Spleen (tissue), 11 donors: ENCODE results near the gene SORL1. TPM values are rescaled to one million over a fixed set of nuclear protein-coding genes. Genes with fewer than 3 reads are reported as not detected.

Experiments used
- DNase-seq: peaks from one replicate; pipeline ENCODE4 v3.0.0-alpha.2; 2020
- H3K27ac ChIP-seq, 8 donors: fragments of 200-600 bp; sonication (generic) in 7 of 8; 1 replicate in 4 of 8; 2 replicates in 4 of 8; pipeline versions ENCODE4 v1.5.0 to v1.8.0; 2016 to 2021; ENCODE audit warnings: inconsistent platforms in 4 of 8, mild to moderate bottlenecking in 4 of 8, moderate library complexity in 1 of 8
- H3K27me3 ChIP-seq, 7 donors: fragments of 200-600 bp; sonication (generic) in 6 of 7; replicated peaks in 1 of 7; 1 replicate in 4 of 7; 2 replicates in 3 of 7; pipeline versions ENCODE4 v1.5.0 to v1.8.0; 2016 to 2021; ENCODE audit warnings: inconsistent platforms in 3 of 7, mild to moderate bottlenecking in 1 of 7
- H3K36me3 ChIP-seq, 6 donors: fragments of 200-600 bp; sonication (generic) in 5 of 6; 1 replicate in 4 of 6; 2 replicates in 2 of 6; pipeline versions ENCODE4 v1.5.0 to v1.8.0; 2016 to 2021; ENCODE audit warnings: inconsistent platforms in 2 of 6
- H3K4me1 ChIP-seq, 6 donors: fragments of 200-600 bp; sonication (generic) in 5 of 6; 1 replicate in 3 of 6; 2 replicates in 3 of 6; pipeline versions ENCODE4 v1.5.0 to v1.8.0; 2016 to 2021; ENCODE audit warnings: inconsistent platforms in 3 of 6
- H3K4me3 ChIP-seq, 8 donors: fragments of 200-600 bp; sonication (generic) in 7 of 8; 1 replicate in 4 of 8; 2 replicates in 4 of 8; pipeline versions ENCODE4 v1.5.0 to v1.8.0; 2016 to 2021; ENCODE audit warnings: inconsistent platforms in 4 of 8, mild to moderate bottlenecking in 4 of 8, moderate library complexity in 2 of 8
- H3K9me3 ChIP-seq, 8 donors: fragments of 200-600 bp; sonication (generic) in 7 of 8; 1 replicate in 4 of 8; 2 replicates in 4 of 8; pipeline versions ENCODE4 v1.5.0 to v1.8.0; 2016 to 2021; ENCODE audit warnings: inconsistent platforms in 4 of 8
- CTCF ChIP-seq, 11 experiments: fragments of 200-600 bp in 7 of 11; fragments of 450-650 bp in 4 of 11; sonication (generic) in 4 of 11; IDR thresholded peaks in 8 of 11; conservative IDR thresholded peaks in 3 of 11; 1 replicate in 7 of 11; 2 replicates in 4 of 11; pipeline versions ENCODE4 v1.4.0 to v1.8.0; 2016 to 2021; ENCODE audit warnings: antibody characterized with exemption in 11 of 11, inconsistent platforms in 4 of 11, mild to moderate bottlenecking in 1 of 11
- POLR2A ChIP-seq, 3 donors: fragments of 450-650 bp; IDR thresholded peaks; one replicate each; pipeline ENCODE4 v1.5.1; 2017; ENCODE audit warnings: antibody characterized with exemption in 3 of 3, mild to moderate bottlenecking in 1 of 3
- POLR2AphosphoS5 ChIP-seq, 3 donors: sonication (generic); formaldehyde crosslinking; IDR thresholded peaks; one replicate each; pipeline ENCODE4 v1.5.1; 2017; ENCODE audit warnings: antibody characterized with exemption in 3 of 3
- WGBS, 5 donors: extraction: QIAGEN DNeasy Blood & Tissue Kit in 3 of 5; methylation state at CpG; one replicate each; pipeline versions ENCODE4 v1.1.5 to v1.1.7; 2013 to 2018; 5-methylcytosine and 5-hydroxymethylcytosine counted together
- intact Hi-C: fragments of 100-400 bp; cut with DNase I; formaldehyde crosslinking; loops from one replicate; pipeline ENCODE4 v1.15.0; 2023; ENCODE audit warnings: low total_unique reads
- polyA plus RNA-seq, 3 donors: library from polyadenylated mRNA; stranded (reverse); fragments of 200-250 nt; gene quantifications; one replicate each; pipeline ENCODE4 v1.2.1, GENCODE V29; 2013
- total RNA-seq, 7 donors: library from RNA; depleted of rRNA in 3 of 7; stranded (reverse); fragments of >200 nt in 3 of 7; fragmentation: NEBNext Ultra II Directional in 4 of 7; extraction: Animal tissue kit (Norgen Biotek cat#: 25700) in 4 of 7; gene quantifications; one replicate each; pipeline versions ENCODE4 v1.1.0 to v1.2.1, GENCODE V29; 2016 to 2021
- donor health status: healthy with polysubstance abuse.
- donor health status: DM: no; HTN: no; CAD: no; lungs with moderate emphysema.
- donor health status: DM: no; HTN: no; CAD: no.
- donor health status: Bipolar disorder and iron deficiency.
- donor health status: healthy.
- donor health status: DM: no; HTN: no; CAD: no.
- donor health status: DM: yes; HTN: yes; CAD: no.

Gene SORL1
- total and polyA plus RNA-seq, 10 donors, result 3.8 to 328 (median 148) TPM

DNA sequence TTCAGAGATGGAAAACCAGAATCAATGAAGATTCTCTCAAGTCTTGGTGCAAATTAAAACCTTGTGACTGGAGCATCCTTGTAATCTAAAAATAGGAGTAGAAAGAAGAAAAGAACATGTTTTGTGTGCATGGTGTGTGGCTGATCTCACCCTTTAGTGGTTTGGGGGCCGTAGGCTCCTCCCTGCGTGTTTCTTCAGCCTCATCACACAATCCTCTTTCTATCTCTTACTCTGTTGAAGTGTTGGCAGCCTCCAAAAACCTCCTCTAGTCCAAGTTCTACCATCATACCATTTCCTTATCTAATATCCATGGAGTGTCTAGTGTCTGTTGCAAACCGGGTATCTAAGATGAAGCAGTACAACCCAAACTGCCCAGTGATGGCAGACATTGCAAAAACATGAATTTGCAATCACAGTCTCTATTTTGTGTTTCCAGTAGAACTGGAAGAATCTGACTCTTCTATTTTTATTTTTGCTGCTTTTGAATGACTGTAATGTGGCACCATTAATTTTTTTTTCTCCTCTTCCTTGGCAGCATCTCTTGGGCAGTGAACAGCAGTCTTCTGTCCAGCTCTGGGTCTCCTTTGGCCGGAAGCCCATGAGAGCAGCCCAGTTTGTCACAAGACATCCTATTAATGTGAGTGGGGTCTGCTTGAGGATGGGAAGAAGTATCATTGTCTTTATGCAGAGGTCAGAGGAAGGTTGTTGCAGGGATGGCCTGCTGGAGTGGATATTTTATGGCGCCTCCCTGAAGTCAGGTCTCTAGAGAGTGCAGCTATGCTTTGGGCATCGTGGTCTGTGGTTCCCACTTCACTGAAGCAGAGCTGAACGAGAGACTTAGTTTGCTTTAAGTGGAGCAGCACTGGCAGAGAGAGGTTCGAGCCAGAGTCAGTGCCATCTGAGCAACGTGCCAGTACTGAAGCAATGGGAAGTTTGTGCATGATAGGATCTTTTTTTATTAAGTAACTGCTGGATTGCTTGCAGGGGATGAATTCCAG is 60.7 kb downstream of the SORL1 start:
- no peak for DNase-seq
- Histone ChIP-seq H3K4me3 (no peak overlapping the region), H3K4me1 (peaks cover 0 to 34% (median 0%) of the 10 kb centered on the region in 6 donors), H3K9me3 (peaks cover 0 to 4% (median 0%) of the 10 kb centered on the region in 8 donors), H3K36me3 (peaks cover 0 to 98% (median 13%) of the 10 kb centered on the region in 6 donors), H3K27me3 (no peaks in the 10 kb centered on the region), H3K27ac (no peak overlapping the region)
- 71 to 82% (median 75%) methylated on average over 9 of the region's 9 CpGs for WGBS, 5 donors
- intact Hi-C loops, result no loop called here
- TF ChIP-seq CTCF (IDR thresholded peaks at IDR 0.05 in 8 of 11, conservative IDR thresholded peaks at IDR 0.05 in 3 of 11), result no peak
- TF ChIP-seq POLR2AphosphoS5 (IDR thresholded peaks at IDR 0.05), result no peak
- no peak for TF ChIP-seq POLR2A (IDR thresholded peaks at IDR 0.05)

DNA sequence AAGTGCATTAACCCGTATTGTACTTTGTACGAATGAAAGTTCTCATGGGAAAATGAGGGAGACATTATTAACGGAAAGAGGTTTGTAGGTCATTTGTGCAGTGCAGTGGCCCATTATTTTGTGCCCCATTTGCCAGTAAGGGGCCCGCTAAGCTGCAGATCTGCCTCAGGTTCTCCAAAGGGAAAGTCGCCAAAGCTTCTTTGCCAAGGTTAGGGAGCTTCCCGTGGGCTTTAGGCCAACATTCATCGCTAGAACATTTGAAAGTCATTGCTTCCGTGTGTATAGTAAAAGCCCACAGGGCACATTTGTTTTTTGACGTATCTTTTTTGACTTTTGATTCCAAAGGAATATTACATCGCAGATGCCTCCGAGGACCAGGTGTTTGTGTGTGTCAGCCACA is 61.7 kb downstream of the SORL1 start:
- TF ChIP-seq CTCF (IDR thresholded peaks at IDR 0.05 in 8 of 11, conservative IDR thresholded peaks at IDR 0.05 in 3 of 11), result no peak
- no peak for TF ChIP-seq POLR2A (IDR thresholded peaks at IDR 0.05)
- TF ChIP-seq POLR2AphosphoS5 (IDR thresholded peaks at IDR 0.05), result no peak
- no peak for DNase-seq
- H3K9me3 ChIP-seq, result no peaks in the 10 kb centered on the region
- H3K27ac ChIP-seq, result no peak overlapping the region
- peaks cover 0 to 28% (median 0%) of the 10 kb centered on the region in 6 donors for H3K4me1 ChIP-seq
- no peak overlapping the region for H3K4me3 ChIP-seq
- intact Hi-C loops, result no loop called here
- H3K27me3 ChIP-seq, result no peaks in the 10 kb centered on the region
- 88 to 93% (median 91%) methylated on average over 11 of the region's 11 CpGs for WGBS, 5 donors
- peaks cover 0 to 98% (median 14%) of the 10 kb centered on the region in 6 donors for H3K36me3 ChIP-seq

GRCh38 chr11:121514432-121515334 is 62.6 kb downstream of the SORL1 start:
- TF ChIP-seq CTCF (IDR thresholded peaks at IDR 0.05 in 8 of 11, conservative IDR thresholded peaks at IDR 0.05 in 3 of 11) (no peak), POLR2AphosphoS5 (IDR thresholded peaks at IDR 0.05) (no peak), POLR2A (IDR thresholded peaks at IDR 0.05) (no peak)
- intact Hi-C loops, result no loop called here
- WGBS, 5 donors, result 81 to 89% (median 85%) methylated on average over 15 to 17 of the region's 17 CpGs

More at GRCh38 chr11:121514432-121515334, 62.6 kb downstream of the SORL1 start:
- Histone ChIP-seq H3K27me3 (no peaks in the 10 kb centered on the region), H3K4me3 (no peak overlapping the region), H3K27ac (no peak overlapping the region), H3K4me1 (peaks cover 0 to 31% (median 0%) of the 10 kb centered on the region in 6 donors), H3K9me3 (no peaks in the 10 kb centered on the region), H3K36me3 (peaks cover 0 to 98% (median 14%) of the 10 kb centered on the region in 6 donors)
- no peak for DNase-seq
